LNCaP clone FGC (cell line): ENCODE data around the gene ISM2.

Experiments used
- DNase-seq: peaks from one replicate; pipeline ENCODE4 v3.0.0-alpha.2; 2011; ENCODE audit warnings: low read depth
- H3K4me3 ChIP-seq: 2 replicates; pipeline ENCODE4 v1.5.1; 2011; ENCODE audit warnings: mild to moderate bottlenecking, low read depth, low read length, control low read depth
- CTCF ChIP-seq: IDR thresholded peaks from 2 replicates; pipeline ENCODE4 v1.5.1; 2012; ENCODE audit warnings: mild to moderate bottlenecking; ENCODE audit not compliant: control insufficient read depth, insufficient read depth; ENCODE audit errors: extremely low read depth

ISM2 gene

GRCh38 chr14:77482422-77482821, 16.2 kb downstream of the ISM2 start:
- no peak overlapping the region for H3K4me3 ChIP-seq
- TF ChIP-seq CTCF = no peak
- DNase-seq = no peak

- DNase-seq = no peak
- TF ChIP-seq CTCF = no peak
- no peak overlapping the region for H3K4me3 ChIP-seq
These were observed 19.8 kb downstream of the ISM2 start for GRCh38 chr14:77478796-77479195.

GRCh38 chr14:77478029-77478428, 20.6 kb downstream of the ISM2 start:
- TF ChIP-seq CTCF = no peak
- H3K4me3 ChIP-seq = no peak overlapping the region
- DNase-seq = no peak

- DNase-seq = no peak
- no peak for TF ChIP-seq CTCF
- no peak overlapping the region for H3K4me3 ChIP-seq
These were observed 23.0 kb downstream of the ISM2 start for GRCh38 chr14:77475432-77476115.

GRCh38 chr14:77474479-77475177, 24.0 kb downstream of the ISM2 start:
- DNase-seq = no peak
- no peak for TF ChIP-seq CTCF
- no peak overlapping the region for H3K4me3 ChIP-seq

- no peak for TF ChIP-seq CTCF
- no peak for DNase-seq
- H3K4me3 ChIP-seq = no peak overlapping the region
These were observed 24.7 kb downstream of the ISM2 start for GRCh38 chr14:77473921-77474320.

GRCh38 chr14:77470224-77470870, 28.3 kb downstream of the ISM2 start:
- no peak overlapping the region for H3K4me3 ChIP-seq
- DNase-seq = peak; percentile 75
- TF ChIP-seq CTCF = 0 out of 2 replicates have a peak, but pooled peaks have one; percentile 13
